Fibroblast of gingiva (primary cell): ENCODE data around the gene KRTAP20-4.

Experiments used
- DNase-seq: peaks from one replicate; pipeline ENCODE4 v3.0.0-alpha.2; 2011; ENCODE audit warnings: low read depth

Gene KRTAP20-4

DNA sequence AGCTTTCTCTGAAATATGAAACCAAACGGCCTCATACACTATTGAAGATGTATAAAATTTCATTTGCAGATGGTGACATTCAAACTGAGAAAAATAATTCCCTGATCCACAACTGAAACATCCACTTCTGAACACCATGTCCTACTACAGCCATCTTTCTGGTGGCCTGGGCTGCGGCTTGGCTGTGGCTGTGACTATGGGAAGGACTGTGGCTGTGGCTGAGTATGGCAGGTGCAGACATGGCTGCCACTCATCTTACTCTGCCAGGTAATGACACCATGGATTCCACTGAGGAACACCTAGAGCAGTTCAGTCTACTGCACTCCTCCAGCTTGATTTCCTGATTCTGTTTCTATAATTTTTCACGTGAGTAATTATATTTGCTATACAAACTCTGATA is at the start of gene KRTAP20-4:
TSS of gene KRTAP20-4 (plus strand) at position 106 of the 400 bp plus-strand sequence.
- DNase-seq, result no peak

GRCh38 chr21:30577766-30578165 is 42.7 kb upstream of the KRTAP20-4 start:
- no peak for DNase-seq

- no peak for DNase-seq
Measured at GRCh38 chr21:30579346-30579745, 41.1 kb upstream of the KRTAP20-4 start.

DNA sequence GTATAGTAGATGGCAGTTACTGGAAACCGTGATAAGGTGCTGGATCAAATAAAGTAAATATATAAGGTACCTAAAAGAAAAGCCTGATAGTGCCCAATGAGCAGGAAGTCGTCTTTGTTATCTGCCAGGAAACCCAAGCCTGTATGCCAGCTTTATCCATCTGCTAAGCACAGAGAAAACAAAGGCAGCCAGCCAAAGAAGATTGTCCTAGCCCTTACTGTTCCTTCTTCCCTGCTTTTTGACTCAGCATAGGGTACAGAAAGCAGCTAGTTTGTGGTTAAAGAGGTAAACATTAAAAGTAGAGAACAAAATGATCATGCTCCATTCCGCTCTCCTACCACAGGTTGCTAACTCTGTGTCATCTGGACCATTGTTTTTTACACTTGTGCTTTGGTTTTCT is 40.3 kb upstream of the KRTAP20-4 start:
- DNase-seq, result no peak

DNA sequence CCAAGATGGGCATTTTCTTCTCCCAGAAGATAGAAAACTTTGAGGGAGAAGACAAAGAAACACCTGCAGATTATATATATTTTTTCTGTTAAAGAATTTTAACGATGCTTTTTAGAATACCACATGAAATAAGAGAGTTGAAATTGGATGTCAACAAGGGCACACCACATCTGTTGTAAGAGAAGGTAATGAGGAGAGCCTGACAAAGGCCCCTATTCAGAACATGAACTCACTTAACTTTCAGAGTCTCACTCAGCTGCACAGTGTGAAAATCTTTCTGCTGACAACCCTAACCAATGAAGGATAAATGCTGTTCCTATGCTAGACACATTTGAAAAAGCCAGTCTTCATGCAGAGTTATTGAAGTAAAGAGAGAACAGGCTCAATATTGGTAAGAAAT is 37.6 kb upstream of the KRTAP20-4 start:
- no peak for DNase-seq

- DNase-seq, result no peak
Measured at GRCh38 chr21:30590297-30590696, 30.1 kb upstream of the KRTAP20-4 start, which contains the start of gene KRTAP22-2. TSS of gene KRTAP22-2 (minus strand) at chr21:30590397.

GRCh38 chr21:30592140-30592539 is 28.3 kb upstream of the KRTAP20-4 start, which contains the start of gene KRTAP6-3:
TSS of gene KRTAP6-3 (plus strand) at chr21:30592440. CDS start at chr21:30592446, 6 bp downstream.
- no peak for DNase-seq

- DNase-seq, result no peak
Measured at GRCh38 chr21:30598802-30599201, 21.6 kb upstream of the KRTAP20-4 start, which contains the start of gene KRTAP6-2. TSS of gene KRTAP6-2 (minus strand) at chr21:30598902. CDS start at chr21:30598874, 28 bp downstream.

DNA sequence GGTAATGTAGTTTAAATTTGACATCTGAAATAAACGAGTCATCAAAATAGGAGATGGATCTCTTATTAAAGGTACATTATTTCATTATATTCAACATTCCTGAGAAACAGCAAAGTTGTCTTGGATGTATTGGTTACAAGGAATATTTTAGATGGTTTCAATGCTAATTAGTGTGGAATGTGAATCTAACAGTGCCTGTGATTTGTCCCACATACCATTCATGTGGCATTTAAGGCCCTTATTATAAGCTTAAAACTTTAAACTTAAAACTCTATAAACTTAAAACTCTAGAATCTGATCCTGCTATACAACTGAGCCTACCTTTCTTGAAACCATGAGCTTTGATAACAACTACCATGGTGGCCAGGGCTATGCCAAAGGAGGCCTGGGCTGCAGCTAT is 19.6 kb upstream of the KRTAP20-4 start, which contains the start of gene KRTAP22-1:
TSS of gene KRTAP22-1 (plus strand) at position 301 of the 400 bp plus-strand sequence.
- no peak for DNase-seq

GRCh38 chr21:30605968-30606367 is 14.5 kb upstream of the KRTAP20-4 start:
- DNase-seq, result no peak

- no peak for DNase-seq
Measured at GRCh38 chr21:30612132-30612531, 8.3 kb upstream of the KRTAP20-4 start.

GRCh38 chr21:30613836-30614235 is 6.6 kb upstream of the KRTAP20-4 start, which contains the start of gene KRTAP6-1:
TSS of gene KRTAP6-1 (minus strand) at chr21:30613930. CDS start at chr21:30613904, 26 bp downstream.
- DNase-seq, result no peak

GRCh38 chr21:30615199-30615598 is 5.2 kb upstream of the KRTAP20-4 start:
- no peak for DNase-seq

GRCh38 chr21:30616125-30616524 is 4.3 kb upstream of the KRTAP20-4 start, which contains the start of gene KRTAP20-1:
TSS of gene KRTAP20-1 (plus strand) at chr21:30616425. CDS start at chr21:30616455, 30 bp downstream.
- no peak for DNase-seq

DNA sequence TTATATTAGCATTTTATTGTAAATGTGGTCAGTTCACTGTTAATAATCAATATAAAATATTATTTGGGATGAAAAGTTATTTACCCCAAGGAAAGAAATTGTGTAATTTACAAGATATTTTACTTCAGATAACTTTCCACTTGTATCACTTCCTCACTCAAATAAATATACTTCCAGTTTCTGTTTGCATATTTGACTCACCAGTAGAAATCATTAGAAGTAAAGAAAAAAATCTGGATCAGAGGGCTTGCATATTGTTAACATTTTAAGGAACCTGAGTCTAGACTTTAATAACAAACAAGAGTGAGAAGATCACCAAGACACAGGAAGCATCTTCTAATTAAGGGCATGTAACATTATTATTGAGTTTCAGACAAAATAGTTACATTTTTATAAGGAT is 347 bp upstream of the KRTAP20-4 start:
- DNase-seq, result no peak

- DNase-seq, result no peak
Measured at GRCh38 chr21:30623362-30623761, 2.9 kb downstream of the KRTAP20-4 start.

- DNase-seq, result no peak
Measured at GRCh38 chr21:30625449-30626165, 5.2 kb downstream of the KRTAP20-4 start.

DNA sequence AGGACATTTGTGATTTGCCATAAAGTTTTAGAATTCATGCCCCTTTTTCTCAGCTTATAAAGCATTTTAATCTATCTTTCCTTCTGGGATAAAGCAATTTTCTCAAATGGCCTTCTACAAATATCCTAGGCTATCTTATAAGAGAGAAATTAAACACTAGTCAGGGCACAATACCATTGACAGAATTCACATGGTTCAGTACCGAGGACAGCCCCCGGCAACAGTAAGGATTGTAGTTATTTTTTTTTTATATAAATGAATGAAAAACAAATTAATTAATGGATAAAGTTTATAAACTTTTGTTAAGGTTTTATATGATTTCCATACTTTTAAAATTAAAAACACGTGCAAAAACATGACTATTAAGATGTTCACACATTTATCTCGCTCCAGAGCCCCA is 7.7 kb downstream of the KRTAP20-4 start:
- DNase-seq, result no peak

DNA sequence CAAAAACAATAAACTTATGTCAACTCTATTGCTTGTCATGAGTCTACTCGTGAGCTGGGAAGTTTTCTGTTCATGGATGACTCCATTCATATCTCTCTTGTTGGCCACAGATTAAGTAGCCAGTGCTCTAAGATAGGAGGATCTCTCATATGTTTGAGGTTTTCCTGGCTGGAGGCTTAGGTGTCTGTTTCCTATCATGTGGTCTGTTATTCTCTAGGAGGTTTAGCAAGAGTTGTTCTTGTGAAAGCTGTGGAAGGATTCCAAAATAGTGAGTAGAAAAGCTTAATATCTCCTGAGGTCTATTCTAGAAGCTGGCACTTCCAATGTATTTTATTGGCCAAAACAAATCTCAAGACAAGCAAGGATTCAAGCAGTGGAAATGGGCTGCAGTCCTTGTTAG is 8.8 kb downstream of the KRTAP20-4 start:
- no peak for DNase-seq

GRCh38 chr21:30634906-30635305 is 14.5 kb downstream of the KRTAP20-4 start, which contains the start of gene KRTAP20-2:
TSS of gene KRTAP20-2 (plus strand) at chr21:30635206. CDS start at chr21:30635264, 58 bp downstream.
- no peak for DNase-seq

DNA sequence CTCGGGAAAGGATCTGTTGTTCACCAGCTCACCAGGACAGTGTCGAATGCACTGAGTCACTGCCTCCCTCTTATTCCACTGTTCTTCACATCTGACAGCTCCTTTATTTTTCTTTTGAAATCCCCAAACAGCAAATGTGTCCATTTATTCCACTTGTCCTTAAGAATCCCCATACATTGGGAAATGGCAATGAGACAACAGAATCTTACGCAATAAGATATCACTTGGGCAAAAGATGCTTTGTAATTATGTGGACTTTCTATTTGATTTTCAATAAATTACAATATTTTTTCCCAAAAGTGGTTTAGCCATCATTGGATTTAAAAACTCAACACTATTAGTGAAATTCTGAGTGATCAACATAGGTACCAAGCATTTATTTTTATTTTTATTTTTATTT is 18.3 kb downstream of the KRTAP20-4 start:
- no peak for DNase-seq

GRCh38 chr21:30642564-30642963 is 22.1 kb downstream of the KRTAP20-4 start, which contains the start of gene KRTAP20-3:
TSS of gene KRTAP20-3 (plus strand) at chr21:30642864.
- no peak for DNase-seq

- DNase-seq, result no peak
Measured at GRCh38 chr21:30646904-30647414, 26.5 kb downstream of the KRTAP20-4 start.
